H1 (cell line): ENCODE measurements around the gene AGPAT3.

ENCODE experiments used
- CEBPB ChIP-seq: IDR thresholded peaks from 2 replicates; pipeline ENCODE4 v1.6.1; 2012; ENCODE audit warnings: low read depth, low read length
- CHD2 ChIP-seq: IDR thresholded peaks from 2 replicates; pipeline ENCODE4 v1.6.1; 2012; ENCODE audit warnings: low read length, improper control_type of control experiment
- CHD7 ChIP-seq: fragments of 300-600 bp; sonication (generic); IDR thresholded peaks from 2 replicates; pipeline ENCODE4 v1.7.1; 2012; ENCODE audit warnings: low read length, moderate library complexity, mild to moderate bottlenecking, inconsistent platforms; ENCODE audit not compliant: insufficient replicate concordance
- CREB1 ChIP-seq: IDR thresholded peaks from 2 replicates; pipeline ENCODE4 v1.6.1; 2012; ENCODE audit warnings: inconsistent platforms
- CTCF ChIP-seq, 3 experiments: IDR thresholded peaks; 1 replicate in 2 of 3; 2 replicates in 1 of 3; pipeline versions ENCODE4 v1.5.1 to v1.6.1; 2011; ENCODE audit warnings: low read length in 3 of 3, mild to moderate bottlenecking in 3 of 3, inconsistent platforms in 2 of 3, low read depth in 1 of 3, moderate library complexity in 1 of 3; ENCODE audit not compliant: insufficient read depth in 1 of 3; ENCODE audit errors: control extremely low read depth in 1 of 3
- GABPA ChIP-seq: IDR thresholded peaks from 2 replicates; pipeline ENCODE4 v1.6.1; 2011; ENCODE audit warnings: mild to moderate bottlenecking, low read length, moderate library complexity, borderline replicate concordance; ENCODE audit not compliant: insufficient read depth
- GTF2F1 ChIP-seq: IDR thresholded peaks from 2 replicates; pipeline ENCODE4 v1.6.1; 2012; ENCODE audit warnings: low read depth, low read length, improper control_type of control experiment, borderline replicate concordance
- NRF1 ChIP-seq: IDR thresholded peaks from 2 replicates; pipeline ENCODE4 v1.6.1; 2011; ENCODE audit warnings: mild to moderate bottlenecking, low read depth, low read length, improper control_type of control experiment
- PHF8 ChIP-seq: fragments of 200-600 bp; sonication (generic); conservative IDR thresholded peaks from 2 replicates; pipeline ENCODE4 v1.7.1; 2012; ENCODE audit warnings: low read depth, mild to moderate bottlenecking, inconsistent platforms, low read length, moderate library complexity
- POLR2A ChIP-seq, 2 experiments: IDR thresholded peaks; 1 replicate in 1 of 2; 2 replicates in 1 of 2; pipeline ENCODE4 v1.6.1; 2011; ENCODE audit warnings: low read depth in 2 of 2, low read length in 2 of 2, mild to moderate bottlenecking in 2 of 2; ENCODE audit errors: control extremely low read depth in 1 of 2

- TF ChIP-seq CTCF (IDR thresholded peaks at IDR 0.05; ENCODE audit: control extremely low read depth in 1 of 3, insufficient read depth in 1 of 3, low read depth in 1 of 3, low read length in 3 of 3): no peak
- no peak for TF ChIP-seq POLR2A (IDR thresholded peaks at IDR 0.05; ENCODE audit: control extremely low read depth in 1 of 2, low read depth in 2 of 2, low read length in 2 of 2)
- TF ChIP-seq GTF2F1: no peak
- TF ChIP-seq GABPA: no peak
- TF ChIP-seq CREB1: no peak
- TF ChIP-seq CEBPB: no peak
- TF ChIP-seq CHD2: no peak
- no peak for TF ChIP-seq PHF8
- no peak for TF ChIP-seq NRF1
- no peak for TF ChIP-seq CHD7
Measured at GRCh38 chr21:43951911-43952703, 87.1 kb downstream of the AGPAT3 start.
